BJ (cell line): Measurements from ENCODE around the gene CCDC186. TPM values are rescaled to one million over a fixed set of nuclear protein-coding genes. Genes with fewer than 3 reads are reported as not detected.

Experiments
- CTCF ChIA-PET: fragments of 350-600 bp; formaldehyde crosslinking; extraction: SDS; loops from one replicate; lab custom pipeline; 2021; ENCODE audit warnings: antibody characterized with exemption, inconsistent platforms; lab: Yijun Ruan, JAX
- POLR2A ChIA-PET: fragments of 300-600 bp; sonication (Branson Sonifier 250); formaldehyde crosslinking; extraction: SDS; loops from one replicate; lab custom pipeline; 2021; ENCODE audit warnings: antibody characterized with exemption; lab: Charles Lee
- DNase-seq: peaks from one replicate; pipeline ENCODE4 v3.0.0-alpha.2; 2011; ENCODE audit warnings: low read depth
- H3K27me3 ChIP-seq: 2 replicates; pipeline ENCODE4 v1.6.0; 2011; ENCODE audit warnings: low read length; ENCODE audit not compliant: control insufficient read depth, insufficient read depth
- H3K36me3 ChIP-seq: 2 replicates; pipeline ENCODE4 v1.5.1; 2011; ENCODE audit warnings: low read length; ENCODE audit not compliant: control insufficient read depth, insufficient read depth
- H3K4me3 ChIP-seq: 2 replicates; pipeline ENCODE4 v1.5.1; 2011; ENCODE audit warnings: low read depth, mild to moderate bottlenecking, control low read depth, low read length
- CTCF ChIP-seq: IDR thresholded peaks from 2 replicates; pipeline ENCODE4 v1.5.1; 2011; ENCODE audit warnings: low read depth, mild to moderate bottlenecking, control low read depth, inconsistent platforms, low read length, moderate library complexity; ENCODE audit not compliant: insufficient read depth
- polyA plus RNA-seq: library from polyadenylated mRNA; depleted of rRNA; stranded (reverse); fragments of >200 nt; gene quantifications from 2 replicates; pipeline ENCODE4 v1.2.3, GENCODE V29; 2011

The CCDC186 gene
- polyA plus RNA-seq, 1 experiment, result 2.2 TPM

DNA sequence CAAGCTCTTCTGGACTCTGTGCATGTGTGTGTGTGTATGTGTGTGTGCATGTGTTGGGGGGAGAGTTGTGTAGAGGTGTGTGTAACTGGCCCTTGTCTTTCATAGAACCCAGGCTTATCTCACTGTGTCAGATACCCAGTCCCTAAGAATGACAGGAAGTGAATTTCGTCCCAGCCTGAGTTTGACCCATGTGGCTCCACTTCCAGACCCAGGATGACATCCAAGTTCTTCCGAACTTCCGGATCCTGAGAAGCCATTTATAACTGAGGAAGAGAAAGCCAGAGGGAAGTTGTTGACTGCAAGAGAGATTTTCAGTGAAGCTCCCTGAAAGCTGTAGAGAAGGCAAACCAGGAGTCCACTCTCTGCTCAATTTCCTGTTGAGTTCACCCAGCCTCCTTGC lies 77.1 kb downstream of the CCDC186 start:
- Histone ChIP-seq H3K36me3 (no peaks in the 10 kb centered on the region), H3K4me3 (no peak overlapping the region), H3K27me3 (peaks cover 14% of the 10 kb centered on the region)
- ChIA-PET POLR2A (no interaction called here), CTCF (interaction anchor here (1.1 kb wide), 1 partner anchor 297 kb away, joined by 4 read pairs; no protein-coding TSS in a partner anchor)
- no peak for DNase-seq
- no peak for TF ChIP-seq CTCF

GRCh38 chr10:114095559-114096337 lies 78.3 kb downstream of the CCDC186 start:
- Histone ChIP-seq H3K4me3 (no peak overlapping the region), H3K36me3 (no peaks in the 10 kb centered on the region), H3K27me3 (peaks cover 12% of the 10 kb centered on the region)
- CTCF ChIA-PET, result interaction anchor here (1.1 kb wide), 1 partner anchor 296 kb away, joined by 4 read pairs; no protein-coding TSS in a partner anchor
- no peak for TF ChIP-seq CTCF
- POLR2A ChIA-PET, result no interaction called here
- DNase-seq, result no peak

DNA sequence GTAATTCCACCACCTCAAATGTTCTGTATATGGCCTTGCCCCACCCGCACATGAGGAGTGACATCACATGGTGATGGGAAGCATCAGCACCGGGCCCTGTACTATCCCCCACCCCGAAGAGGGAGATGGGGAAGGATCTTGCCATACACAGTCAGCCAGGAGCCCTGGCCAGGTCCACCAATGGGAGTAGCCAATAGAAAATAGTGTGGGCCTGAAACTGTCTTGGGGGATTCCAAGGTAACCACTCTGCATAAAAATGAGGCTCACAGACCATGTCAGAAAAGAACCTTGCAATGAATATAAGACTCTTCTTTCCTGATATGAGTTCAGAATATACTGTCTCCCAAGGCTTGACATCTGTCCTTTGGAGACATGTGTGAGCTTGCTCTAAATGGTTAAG lies 79.2 kb downstream of the CCDC186 start:
- CTCF ChIA-PET, result interaction anchor here (0.7 kb wide), 1 partner anchor 337 kb away, joined by 3 read pairs; no protein-coding TSS in a partner anchor
- no peak for TF ChIP-seq CTCF
- Histone ChIP-seq H3K36me3 (no peaks in the 10 kb centered on the region), H3K4me3 (no peak overlapping the region), H3K27me3 (peaks cover 10% of the 10 kb centered on the region)
- POLR2A ChIA-PET, result no interaction called here
- no peak for DNase-seq

DNA sequence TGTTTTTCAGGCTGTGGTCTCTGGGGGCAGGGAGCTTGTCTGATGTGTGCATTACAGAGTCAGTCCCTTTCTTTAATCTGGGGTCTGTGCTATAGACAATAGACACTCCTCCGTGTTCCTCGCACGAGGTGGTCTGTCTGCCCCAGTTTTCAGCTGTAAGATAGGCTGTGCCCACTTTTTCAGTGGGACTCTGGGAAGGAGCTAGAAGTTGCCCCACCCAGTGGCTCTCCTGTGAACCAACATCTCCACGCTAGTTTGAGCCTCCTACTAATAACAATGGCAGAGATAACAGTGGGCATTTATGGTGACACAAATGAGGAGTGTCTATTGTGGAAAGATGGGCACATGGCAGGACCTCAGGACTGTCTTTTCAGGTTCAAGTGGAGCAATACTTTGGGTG lies 86.3 kb downstream of the CCDC186 start:
- 0 out of 2 replicates have a peak, but pooled peaks have one; percentile 10 for TF ChIP-seq CTCF
- ChIA-PET CTCF (interaction anchor here (0.7 to 1.8 kb wide), 4 partner anchors 15 to 289 kb away, joined by 3 to 6 read pairs (median 3); no protein-coding TSS in a partner anchor), POLR2A (no interaction called here)
- no peak for DNase-seq
- H3K27me3 ChIP-seq, result no peaks in the 10 kb centered on the region
- H3K4me3 ChIP-seq, result no peak overlapping the region
- no peaks in the 10 kb centered on the region for H3K36me3 ChIP-seq

DNA sequence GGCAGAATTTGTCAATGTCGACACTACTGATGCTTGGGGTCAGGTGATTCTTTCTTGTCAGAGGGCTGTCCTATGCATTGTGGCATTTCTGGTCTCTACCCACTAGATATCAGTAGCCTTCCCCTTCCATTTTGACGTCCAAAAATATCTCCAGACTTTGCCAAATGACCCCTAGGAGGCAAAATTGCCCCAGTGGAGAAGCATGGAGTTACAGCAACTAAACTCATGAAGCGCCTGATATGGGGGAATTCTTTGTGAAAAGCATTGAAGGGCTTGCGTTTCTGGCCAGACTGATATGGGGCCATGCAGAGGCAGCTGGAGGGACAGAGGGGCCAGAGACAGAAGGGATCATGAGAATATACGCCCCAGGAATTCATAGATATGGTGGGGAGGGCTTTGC lies 86.7 kb downstream of the CCDC186 start:
- no peak overlapping the region for H3K4me3 ChIP-seq
- H3K27me3 ChIP-seq, result no peaks in the 10 kb centered on the region
- H3K36me3 ChIP-seq, result no peaks in the 10 kb centered on the region
- ChIA-PET CTCF (interaction anchor here (0.7 to 1.8 kb wide), 5 partner anchors 14 to 288 kb away, joined by 3 to 6 read pairs (median 3); no protein-coding TSS in a partner anchor), POLR2A (no interaction called here)
- no peak for TF ChIP-seq CTCF
- no peak for DNase-seq
